Measurements from ENCODE around the gene PRKAB1. TPM values are rescaled to one million over a fixed set of nuclear protein-coding genes. Genes with fewer than 3 reads are reported as not detected.

PRKAB1 gene
- total RNA-seq, 4 donors from 2014 or later: 23.3 to 137 (median 37.2) TPM

GRCh38 chr12:119686355-119686754 lies 18.4 kb downstream of the PRKAB1 start:
- peaks cover 0 to 16% of the 10 kb centered on the region in 2 donors for H3K36me3 ChIP-seq
- no peak overlapping the region for H3K4me3 ChIP-seq
- peaks cover 0 to 5% (median 0%) of the 10 kb centered on the region in 3 donors for H3K4me1 ChIP-seq
- no peaks in the 10 kb centered on the region for H3K27me3 ChIP-seq
- no peak for TF ChIP-seq POLR2A (IDR thresholded peaks at IDR 0.05)
- no peak for TF ChIP-seq EP300 (IDR thresholded peaks at IDR 0.05)
- no peak for TF ChIP-seq CTCF (IDR thresholded peaks at IDR 0.05)
- TF ChIP-seq POLR2AphosphoS5 (IDR thresholded peaks at IDR 0.05): no peak
- ATAC-seq: no peak
- H3K9me3 ChIP-seq: no peaks in the 10 kb centered on the region
- no peak overlapping the region for H3K27ac ChIP-seq
- 83% methylated on average over 8 of the region's 12 CpGs; no CpG with 5 or more reads in 1 of the 2 donors for WGBS, 2 donors (ENCODE audit: low coverage in 1 of 2)

- TF ChIP-seq POLR2A (IDR thresholded peaks at IDR 0.05) (no peak), CTCF (IDR thresholded peaks at IDR 0.05) (no peak), EP300 (IDR thresholded peaks at IDR 0.05) (no peak), POLR2AphosphoS5 (IDR thresholded peaks at IDR 0.05) (no peak)
- no peak overlapping the region for H3K4me3 ChIP-seq
- H3K4me1 ChIP-seq: peaks cover 0 to 5% (median 0%) of the 10 kb centered on the region in 3 donors
- peaks cover 0 to 11% of the 10 kb centered on the region in 2 donors for H3K36me3 ChIP-seq
- ATAC-seq: no peak
- no peaks in the 10 kb centered on the region for H3K9me3 ChIP-seq
- no peaks in the 10 kb centered on the region for H3K27me3 ChIP-seq
- 93% methylated on average over 6 of the region's 13 CpGs; no CpG with 5 or more reads in 1 of the 2 donors for WGBS, 2 donors (ENCODE audit: low coverage in 1 of 2)
- no peak overlapping the region for H3K27ac ChIP-seq
Measured at GRCh38 chr12:119686776-119687175, 18.8 kb downstream of the PRKAB1 start.

- no peak for ATAC-seq
- H3K9me3 ChIP-seq: no peaks in the 10 kb centered on the region
- no peaks in the 10 kb centered on the region for H3K27me3 ChIP-seq
- WGBS, 2 donors (ENCODE audit: low coverage in 1 of 2): 75 to 79% methylated on average over 6 to 7 of the region's 14 CpGs
- peaks cover 0 to 5% of the 10 kb centered on the region in 2 donors for H3K36me3 ChIP-seq
- no peak overlapping the region for H3K4me3 ChIP-seq
- H3K27ac ChIP-seq: no peak overlapping the region
- TF ChIP-seq POLR2AphosphoS5 (IDR thresholded peaks at IDR 0.05): no peak
- TF ChIP-seq CTCF (IDR thresholded peaks at IDR 0.05): no peak
- no peak for TF ChIP-seq POLR2A (IDR thresholded peaks at IDR 0.05)
- TF ChIP-seq EP300 (IDR thresholded peaks at IDR 0.05): no peak
- H3K4me1 ChIP-seq: peaks cover 0 to 10% (median 0%) of the 10 kb centered on the region in 3 donors
Measured at GRCh38 chr12:119687406-119687805, 19.5 kb downstream of the PRKAB1 start.

GRCh38 chr12:119687879-119688278 lies 19.9 kb downstream of the PRKAB1 start:
- Histone ChIP-seq H3K9me3 (no peaks in the 10 kb centered on the region), H3K27me3 (no peaks in the 10 kb centered on the region), H3K36me3 (peaks cover 0 to 3% of the 10 kb centered on the region in 2 donors), H3K27ac (no peak overlapping the region), H3K4me1 (peaks cover 0 to 15% (median 0%) of the 10 kb centered on the region in 3 donors), H3K4me3 (no peak overlapping the region)
- 89 to 97% methylated on average over 3 of the region's 9 CpGs for WGBS, 2 donors (ENCODE audit: low coverage in 1 of 2)
- no peak for TF ChIP-seq CTCF (IDR thresholded peaks at IDR 0.05)
- TF ChIP-seq EP300 (IDR thresholded peaks at IDR 0.05): no peak
- TF ChIP-seq POLR2A (IDR thresholded peaks at IDR 0.05): no peak
- no peak for TF ChIP-seq POLR2AphosphoS5 (IDR thresholded peaks at IDR 0.05)
- ATAC-seq: no peak

- no peak for ATAC-seq
- TF ChIP-seq EP300 (IDR thresholded peaks at IDR 0.05) (no peak), POLR2AphosphoS5 (IDR thresholded peaks at IDR 0.05) (no peak), POLR2A (IDR thresholded peaks at IDR 0.05) (no peak)
- Histone ChIP-seq H3K27me3 (no peaks in the 10 kb centered on the region), H3K9me3 (no peaks in the 10 kb centered on the region), H3K27ac (no peak overlapping the region), H3K4me3 (no peak overlapping the region), H3K36me3 (peaks cover 0 to 3% of the 10 kb centered on the region in 2 donors), H3K4me1 (peaks cover 0 to 21% (median 0%) of the 10 kb centered on the region in 3 donors)
- WGBS, 2 donors (ENCODE audit: low coverage in 1 of 2): 100% methylated on average over 6 of the region's 38 CpGs; no CpG with 5 or more reads in 1 of the 2 donors
Measured at GRCh38 chr12:119689935-119690500, 22.1 kb downstream of the PRKAB1 start.

Data from gastroesophageal sphincter (tissue), 4 donors.